HEK293T (cell line): ENCODE results near the gene MREG.

Source experiments
- BHLHE40 ChIP-seq: fragments of 450-650 bp; IDR thresholded peaks from 2 replicates; pipeline ENCODE4 v1.6.1; 2016; ENCODE audit warnings: mild to moderate bottlenecking, moderate library complexity, borderline replicate concordance
- NFRKB ChIP-seq: fragments of 450-650 bp; IDR thresholded peaks from 2 replicates; pipeline ENCODE4 v1.6.1; 2016; ENCODE audit warnings: mild to moderate bottlenecking, moderate library complexity
- TARDBP ChIP-seq: fragments of 450-650 bp; IDR thresholded peaks from 2 replicates; pipeline ENCODE4 v1.6.1; 2016

GRCh38 chr2:216006164-216006663 is 7.1 kb downstream of the MREG start:
- TF ChIP-seq TARDBP, result no peak
- TF ChIP-seq BHLHE40, result no peak
- no peak for TF ChIP-seq NFRKB
